HepG2 (cell line): Measurements from ENCODE around the gene EMC1. TPM values are rescaled to one million over a fixed set of nuclear protein-coding genes. Genes with fewer than 3 reads are reported as not detected.

Experiments used
- ATAC-seq: fragments of 200-7000 bp; cut with Tn5 transposase; 3 replicates; pipeline ENCODE4 v1.9.1; 2020; ENCODE audit warnings: mild to moderate bottlenecking, moderate library complexity
- BruUV-seq: library from RNA; stranded (reverse); fragments of 400-500 nt; replicated peaks from 2 replicates; lab custom pipeline; 2021; lab: Mats Ljungman, UMichigan
- CTCF ChIA-PET: fragments of 300-600 bp; formaldehyde crosslinking; extraction: SDS; loops from one replicate; lab custom pipeline; 2021; ENCODE audit warnings: low total read pairs, inconsistent platforms, low intra/inter-chr PET ratio; lab: Yijun Ruan, JAX
- POLR2A ChIA-PET: fragments of 350-600 bp; sonication (Branson Sonifier 250); formaldehyde crosslinking; loops from one replicate; lab custom pipeline; 2020; ENCODE audit warnings: antibody characterized with exemption, inconsistent platforms; lab: Yijun Ruan, JAX
- DNase-seq: peaks from one replicate; pipeline ENCODE4 v3.0.0-alpha.2; 2015; ENCODE audit warnings: low spot score
- FAIRE-seq: peaks from 3 replicates; lab custom pipeline; 2011; peaks lifted over from hg19 to GRCh38; lab: Jason Lieb, UNC
- H2AFZ ChIP-seq: one replicate; pipeline ENCODE4 v1.6.1; 2011; ENCODE audit warnings: low read length, inconsistent platforms
- H3K27ac ChIP-seq: fragments of 300-600 bp; 3 replicates; pipeline ENCODE4 v1.8.0; 2011; ENCODE audit warnings: mixed run types, mild to moderate bottlenecking, mixed read lengths, low read length, inconsistent platforms; ENCODE audit not compliant: insufficient read depth; ENCODE audit errors: extremely low read length
- H3K27me3 ChIP-seq, 2 experiments: fragments of 200-600 bp in 1 of 2; 2 replicates in 1 of 2; 3 replicates in 1 of 2; pipeline versions ENCODE4 v1.6.0 to v1.8.0; 2011; ENCODE audit warnings: low read length in 2 of 2, mild to moderate bottlenecking in 2 of 2, moderate library complexity in 2 of 2, inconsistent platforms in 1 of 2; ENCODE audit not compliant: insufficient read depth in 2 of 2, control insufficient read depth in 1 of 2
- H3K36me3 ChIP-seq, 2 experiments: fragments of 200-600 bp in 1 of 2; replicated peaks in 1 of 2; 2 replicates in 1 of 2; 3 replicates in 1 of 2; pipeline versions ENCODE4 v1.5.1 to v1.8.0; 2011; ENCODE audit warnings: low read length in 2 of 2, inconsistent platforms in 1 of 2; ENCODE audit not compliant: insufficient read depth in 2 of 2, control insufficient read depth in 1 of 2
- H3K4me1 ChIP-seq: 2 replicates; pipeline ENCODE4 v1.5.1; 2012; ENCODE audit warnings: low read length, inconsistent platforms; ENCODE audit not compliant: insufficient read depth
- H3K4me2 ChIP-seq: 2 replicates; pipeline ENCODE4 v1.6.0; 2011; ENCODE audit warnings: low read depth, low read length, inconsistent platforms
- H3K4me3 ChIP-seq, 3 experiments: fragments of 200-600 bp in 1 of 3; sonication (generic), shearing (Covaris generic) in 1 of 3; replicated peaks in 1 of 3; 2 replicates each; pipeline ENCODE4 v1.5.1; 2011 to 2016; ENCODE audit warnings: low read length in 3 of 3, inconsistent platforms in 2 of 3, low read depth in 2 of 3, mild to moderate bottlenecking in 2 of 3, control low read depth in 1 of 3, mixed read lengths in 1 of 3; ENCODE audit not compliant: insufficient read depth in 1 of 3
- H3K79me2 ChIP-seq: one replicate; pipeline ENCODE4 v1.6.1; 2011; ENCODE audit warnings: low read length, inconsistent platforms; ENCODE audit not compliant: insufficient read depth
- H3K9ac ChIP-seq: 2 replicates; pipeline ENCODE4 v1.6.0; 2011; ENCODE audit warnings: mild to moderate bottlenecking, low read depth, low read length, inconsistent platforms; ENCODE audit not compliant: insufficient read depth
- H3K9me3 ChIP-seq: 2 replicates; pipeline ENCODE4 v1.5.1; 2012; ENCODE audit warnings: mild to moderate bottlenecking, low read length
- H4K20me1 ChIP-seq: 2 replicates; pipeline ENCODE4 v1.6.0; 2011; ENCODE audit warnings: inconsistent platforms, mild to moderate bottlenecking, low read length, moderate library complexity; ENCODE audit not compliant: insufficient read depth
- AGO2 ChIP-seq: fragments of 200-400 bp; formaldehyde crosslinking; optimal IDR thresholded peaks from 2 replicates; pipeline ENCODE3; 2017; ENCODE audit warnings: mild to moderate bottlenecking, low read depth, low read length, moderate library complexity
- CC2D1A ChIP-seq: sonication (generic); formaldehyde crosslinking; IDR thresholded peaks from 2 replicates; pipeline ENCODE4 v1.8.1; 2023; ENCODE audit warnings: mild to moderate bottlenecking, missing genetic modification reagents
- CEBPG ChIP-seq: IDR thresholded peaks from 2 replicates; pipeline ENCODE4 v1.6.1; 2016
- ELF4 ChIP-seq: sonication (generic); formaldehyde crosslinking; IDR thresholded peaks from 2 replicates; pipeline ENCODE4 v1.5.0; 2020; ENCODE audit warnings: missing genetic modification reagents, mild to moderate bottlenecking, moderate library complexity, borderline replicate concordance
- ELK4 ChIP-seq: sonication (generic); formaldehyde crosslinking; IDR thresholded peaks from 2 replicates; pipeline ENCODE4 v1.9.0; 2021; ENCODE audit warnings: missing genetic modification reagents, borderline replicate concordance
- JDP2 ChIP-seq: sonication (generic); formaldehyde crosslinking; IDR thresholded peaks from 2 replicates; pipeline ENCODE4 v1.8.1; 2022; ENCODE audit warnings: missing genetic modification reagents, borderline replicate concordance
- JUNB ChIP-seq: sonication (generic); formaldehyde crosslinking; IDR thresholded peaks from 2 replicates; pipeline ENCODE4 v1.8.0; 2022; ENCODE audit warnings: missing genetic modification reagents, mild to moderate bottlenecking, borderline replicate concordance
- MAFF ChIP-seq: IDR thresholded peaks from 2 replicates; pipeline ENCODE4 v1.6.1; 2011; ENCODE audit warnings: low read depth, low read length, improper control_type of control experiment
- MTF2 ChIP-seq: sonication (generic); formaldehyde crosslinking; IDR thresholded peaks from 2 replicates; pipeline ENCODE4 v1.5.0; 2020; ENCODE audit warnings: missing genetic modification reagents, borderline replicate concordance
- NPAS2 ChIP-seq: sonication (generic); formaldehyde crosslinking; IDR thresholded peaks from 2 replicates; pipeline ENCODE4 v1.8.0; 2022; ENCODE audit warnings: mild to moderate bottlenecking, missing genetic modification reagents, borderline replicate concordance
- SMARCC2 ChIP-seq: fragments of 450-650 bp; IDR thresholded peaks from 2 replicates; pipeline ENCODE4 v1.6.1; 2017; ENCODE audit warnings: antibody characterized with exemption, mild to moderate bottlenecking
- ZBTB2 ChIP-seq: sonication (generic); formaldehyde crosslinking; IDR thresholded peaks from 2 replicates; pipeline ENCODE4 v1.8.0; 2022; ENCODE audit warnings: low read depth, missing genetic modification reagents
- ZNF761 ChIP-seq: sonication (generic); formaldehyde crosslinking; conservative IDR thresholded peaks from 2 replicates; pipeline ENCODE4 v1.4.0; 2020; ENCODE audit warnings: mild to moderate bottlenecking, missing genetic modification reagents
- ZNF800 ChIP-seq: sonication (generic); formaldehyde crosslinking; IDR thresholded peaks from 2 replicates; pipeline ENCODE4 v1.4.0; 2020; ENCODE audit warnings: missing genetic modification reagents
- WGBS: methylation state at CpG from one replicate; pipeline ENCODE4 v1.1.6; 2017; ENCODE audit warnings: low lambda C conversion rate; 5-methylcytosine and 5-hydroxymethylcytosine counted together
- in situ Hi-C: cut with HindIII; loops from 2 replicates; pipeline ENCODE4 v1.10.0; 2017; ENCODE audit warnings: low pct_unique_long_range_greater_than_20kb; ENCODE audit not compliant: extremely low pct_ligation_motif_present
- intact Hi-C: fragments of 100-400 bp; cut with micrococcal nuclease; formaldehyde crosslinking; loops from one replicate; pipeline ENCODE4 v1.10.0; 2022; ENCODE audit not compliant: unreplicated experiment
- polyA plus RNA-seq, 8 experiments: library from polyadenylated mRNA; depleted of rRNA in 3 of 8; stranded (reverse) in 7 of 8; unstranded in 1 of 8; fragments of >200 nt; fragmentation: Illumina TruSeq in 4 of 8; extraction: Trizol in 4 of 8; gene quantifications; 2 replicates each; pipeline versions ENCODE4 v1.2.1 to v1.2.3, GENCODE V29; 2011 to 2016; ENCODE audit warnings: low read depth in 4 of 8, missing spikeins in 1 of 8, mixed read lengths in 1 of 8; ENCODE audit not compliant: insufficient read depth in 1 of 8
- total RNA-seq, 5 experiments: library from RNA; depleted of rRNA; stranded (reverse); fragments of >200 nt; fragmentation: Illumina TruSeq; extraction: Trizol; gene quantifications; 2 replicates each; pipeline ENCODE4 v1.2.3, GENCODE V29; 2016; ENCODE audit warnings: low read depth in 1 of 5
- TF ChIP-seq, protein P1 (sequence below): sonication (generic); formaldehyde crosslinking; IDR thresholded peaks from 2 replicates; pipeline ENCODE4 v1.4.0; 2020; ENCODE audit warnings: missing genetic modification reagents, borderline replicate concordance

EMC1 gene
- total and polyA plus RNA-seq, 2 of the 13 experiments (the other 11 are each of a cell fraction or from before 2014, with no cell fraction given), result 38.0 to 61.3 TPM

DNA sequence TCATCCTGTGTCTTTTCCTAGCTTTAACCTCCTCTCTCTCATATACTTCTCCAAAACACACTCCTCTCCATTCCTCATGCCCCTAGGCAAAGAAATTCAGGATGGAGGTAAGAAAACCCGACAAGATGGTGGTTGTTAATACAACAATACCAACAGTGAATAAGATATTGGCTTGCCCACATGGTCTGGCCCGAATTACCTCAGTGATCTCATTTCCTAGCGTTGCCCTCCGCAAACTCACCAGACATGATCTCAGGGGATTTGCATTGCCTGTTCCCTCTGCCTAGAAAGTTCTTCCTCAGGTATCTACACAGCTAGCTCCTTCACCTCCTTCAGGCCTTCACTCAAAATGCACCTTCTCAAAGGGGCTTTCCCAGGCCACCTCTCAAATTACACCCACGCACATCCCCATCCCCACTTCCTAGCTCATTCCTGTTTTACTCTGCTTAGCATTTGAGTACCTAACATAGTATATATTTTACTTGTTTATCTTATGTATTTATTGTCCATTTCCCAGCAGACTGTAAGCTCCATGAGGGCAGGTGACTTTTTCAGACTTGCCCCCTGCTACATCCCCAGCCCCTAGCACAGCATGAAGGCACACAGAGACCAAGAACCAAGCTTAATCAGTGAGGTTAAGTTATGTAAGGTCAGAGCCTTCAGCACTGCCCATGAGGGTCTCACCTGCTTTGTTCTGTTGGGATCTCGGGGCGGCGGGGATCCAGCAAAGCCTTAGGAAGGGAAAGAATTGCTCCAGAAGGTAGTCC lies 31.1 kb downstream of the EMC1 start (continued):
- TF ChIP-seq ZBTB2, result no peak

- no peak for DNase-seq
- H2AFZ ChIP-seq, result no peak overlapping the region
- FAIRE-seq, result no peak
- H3K36me3 ChIP-seq, result peaks cover 25 to 62% of the 10 kb centered on the region in 2 experiments
- no peaks in the 10 kb centered on the region for H4K20me1 ChIP-seq
- no peak overlapping the region for H3K4me2 ChIP-seq
- H3K4me3 ChIP-seq, result no peak overlapping the region
- POLR2A ChIA-PET, result interaction anchor here (2.6 kb wide), 1 partner anchor 9 kb away, joined by 10 read pairs; no protein-coding TSS in a partner anchor
- 100% methylated on average over 7 of the region's 7 CpGs for WGBS
- H3K27ac ChIP-seq, result no peak overlapping the region
- no peaks in the 10 kb centered on the region for H3K79me2 ChIP-seq
- no peaks in the 10 kb centered on the region for H3K9me3 ChIP-seq
- no peak overlapping the region for H3K9ac ChIP-seq
- no TSS peak for BruUV-seq
- H3K27me3 ChIP-seq, result no peaks in the 10 kb centered on the region
- H3K4me1 ChIP-seq, result peaks cover 25% of the 10 kb centered on the region
- in situ Hi-C loops (no loop called here), intact Hi-C loops (no loop called here)
- ATAC-seq, result no peak
- CTCF ChIA-PET, result no interaction called here
- no peak for TF ChIP-seq AGO2
- no peak for TF ChIP-seq MTF2 (CRISPR knock-in tag)
- no peak for TF ChIP-seq ZNF800 (CRISPR knock-in tag)
- TF ChIP-seq CC2D1A, result no peak
- TF ChIP-seq JDP2, result no peak
- TF ChIP-seq, protein P1, sequence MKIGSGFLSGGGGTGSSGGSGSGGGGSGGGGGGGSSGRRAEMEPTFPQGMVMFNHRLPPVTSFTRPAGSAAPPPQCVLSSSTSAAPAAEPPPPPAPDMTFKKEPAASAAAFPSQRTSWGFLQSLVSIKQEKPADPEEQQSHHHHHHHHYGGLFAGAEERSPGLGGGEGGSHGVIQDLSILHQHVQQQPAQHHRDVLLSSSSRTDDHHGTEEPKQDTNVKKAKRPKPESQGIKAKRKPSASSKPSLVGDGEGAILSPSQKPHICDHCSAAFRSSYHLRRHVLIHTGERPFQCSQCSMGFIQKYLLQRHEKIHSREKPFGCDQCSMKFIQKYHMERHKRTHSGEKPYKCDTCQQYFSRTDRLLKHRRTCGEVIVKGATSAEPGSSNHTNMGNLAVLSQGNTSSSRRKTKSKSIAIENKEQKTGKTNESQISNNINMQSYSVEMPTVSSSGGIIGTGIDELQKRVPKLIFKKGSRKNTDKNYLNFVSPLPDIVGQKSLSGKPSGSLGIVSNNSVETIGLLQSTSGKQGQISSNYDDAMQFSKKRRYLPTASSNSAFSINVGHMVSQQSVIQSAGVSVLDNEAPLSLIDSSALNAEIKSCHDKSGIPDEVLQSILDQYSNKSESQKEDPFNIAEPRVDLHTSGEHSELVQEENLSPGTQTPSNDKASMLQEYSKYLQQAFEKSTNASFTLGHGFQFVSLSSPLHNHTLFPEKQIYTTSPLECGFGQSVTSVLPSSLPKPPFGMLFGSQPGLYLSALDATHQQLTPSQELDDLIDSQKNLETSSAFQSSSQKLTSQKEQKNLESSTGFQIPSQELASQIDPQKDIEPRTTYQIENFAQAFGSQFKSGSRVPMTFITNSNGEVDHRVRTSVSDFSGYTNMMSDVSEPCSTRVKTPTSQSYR (CRISPR knock-in tag), result no peak
- no peak for TF ChIP-seq ELK4 (CRISPR knock-in tag)
- no peak for TF ChIP-seq ELF4 (CRISPR knock-in tag)
- TF ChIP-seq SMARCC2, result no peak
- no peak for TF ChIP-seq MAFF
- TF ChIP-seq CEBPG, result no peak
- TF ChIP-seq JUNB (CRISPR knock-in tag), result no peak
- TF ChIP-seq NPAS2 (CRISPR knock-in tag), result no peak
- TF ChIP-seq ZNF761 (CRISPR knock-in tag), result no peak
These were observed 31.9 kb downstream of the EMC1 start for GRCh38 chr1:19219451-19219850.
